Measurements from ENCODE around the gene ADAMTS16.
"Not testable (repeated sequence)": the region's sequence is repeated elsewhere in the genome, so short reads cannot be mapped to it uniquely, and the experiment has no call there.

ADAMTS16 gene, protein sequence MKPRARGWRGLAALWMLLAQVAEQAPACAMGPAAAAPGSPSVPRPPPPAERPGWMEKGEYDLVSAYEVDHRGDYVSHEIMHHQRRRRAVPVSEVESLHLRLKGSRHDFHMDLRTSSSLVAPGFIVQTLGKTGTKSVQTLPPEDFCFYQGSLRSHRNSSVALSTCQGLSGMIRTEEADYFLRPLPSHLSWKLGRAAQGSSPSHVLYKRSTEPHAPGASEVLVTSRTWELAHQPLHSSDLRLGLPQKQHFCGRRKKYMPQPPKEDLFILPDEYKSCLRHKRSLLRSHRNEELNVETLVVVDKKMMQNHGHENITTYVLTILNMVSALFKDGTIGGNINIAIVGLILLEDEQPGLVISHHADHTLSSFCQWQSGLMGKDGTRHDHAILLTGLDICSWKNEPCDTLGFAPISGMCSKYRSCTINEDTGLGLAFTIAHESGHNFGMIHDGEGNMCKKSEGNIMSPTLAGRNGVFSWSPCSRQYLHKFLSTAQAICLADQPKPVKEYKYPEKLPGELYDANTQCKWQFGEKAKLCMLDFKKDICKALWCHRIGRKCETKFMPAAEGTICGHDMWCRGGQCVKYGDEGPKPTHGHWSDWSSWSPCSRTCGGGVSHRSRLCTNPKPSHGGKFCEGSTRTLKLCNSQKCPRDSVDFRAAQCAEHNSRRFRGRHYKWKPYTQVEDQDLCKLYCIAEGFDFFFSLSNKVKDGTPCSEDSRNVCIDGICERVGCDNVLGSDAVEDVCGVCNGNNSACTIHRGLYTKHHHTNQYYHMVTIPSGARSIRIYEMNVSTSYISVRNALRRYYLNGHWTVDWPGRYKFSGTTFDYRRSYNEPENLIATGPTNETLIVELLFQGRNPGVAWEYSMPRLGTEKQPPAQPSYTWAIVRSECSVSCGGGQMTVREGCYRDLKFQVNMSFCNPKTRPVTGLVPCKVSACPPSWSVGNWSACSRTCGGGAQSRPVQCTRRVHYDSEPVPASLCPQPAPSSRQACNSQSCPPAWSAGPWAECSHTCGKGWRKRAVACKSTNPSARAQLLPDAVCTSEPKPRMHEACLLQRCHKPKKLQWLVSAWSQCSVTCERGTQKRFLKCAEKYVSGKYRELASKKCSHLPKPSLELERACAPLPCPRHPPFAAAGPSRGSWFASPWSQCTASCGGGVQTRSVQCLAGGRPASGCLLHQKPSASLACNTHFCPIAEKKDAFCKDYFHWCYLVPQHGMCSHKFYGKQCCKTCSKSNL

DNA sequence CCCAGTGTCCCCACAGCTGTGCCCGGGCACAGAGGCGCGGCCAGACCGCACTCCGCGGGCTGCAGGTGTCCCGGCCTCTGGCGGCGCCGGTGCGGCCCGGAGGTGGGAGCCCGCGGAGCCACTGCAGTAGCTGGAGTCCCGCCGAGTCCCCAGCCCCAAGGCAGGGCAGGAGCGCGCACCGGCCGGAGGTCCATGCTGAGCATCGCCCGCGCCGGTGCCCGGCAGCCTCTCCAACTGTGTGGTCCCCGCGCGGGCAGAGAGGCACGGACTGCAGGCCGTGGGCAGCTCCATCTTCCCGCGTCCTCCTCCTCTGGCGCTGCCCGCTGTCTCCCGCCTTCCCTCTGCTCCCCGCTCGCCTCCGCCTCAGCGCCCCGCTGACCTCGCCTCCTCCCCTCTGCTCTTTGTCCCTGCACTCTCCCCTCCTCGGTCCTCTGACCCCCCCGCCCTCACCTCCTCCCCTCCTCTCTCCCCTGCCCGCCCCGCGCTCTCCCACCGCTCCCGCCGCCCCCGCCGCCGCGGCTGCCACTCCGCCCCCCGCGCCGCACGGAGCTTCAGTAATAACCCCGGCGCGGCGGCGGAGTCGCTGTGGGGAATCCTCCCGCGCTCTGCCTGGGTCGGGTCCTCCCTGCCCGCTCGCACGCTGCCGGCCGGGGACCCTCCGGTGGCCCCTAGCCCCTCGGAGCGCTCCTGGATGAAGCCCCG is at the start of gene ADAMTS16:
Gene ADAMTS16 (plus strand): TSS at position 554 of the 702 bp plus-strand sequence. CDS start 138 bp downstream, at position 692.
- no peak for DNase-seq

DNA sequence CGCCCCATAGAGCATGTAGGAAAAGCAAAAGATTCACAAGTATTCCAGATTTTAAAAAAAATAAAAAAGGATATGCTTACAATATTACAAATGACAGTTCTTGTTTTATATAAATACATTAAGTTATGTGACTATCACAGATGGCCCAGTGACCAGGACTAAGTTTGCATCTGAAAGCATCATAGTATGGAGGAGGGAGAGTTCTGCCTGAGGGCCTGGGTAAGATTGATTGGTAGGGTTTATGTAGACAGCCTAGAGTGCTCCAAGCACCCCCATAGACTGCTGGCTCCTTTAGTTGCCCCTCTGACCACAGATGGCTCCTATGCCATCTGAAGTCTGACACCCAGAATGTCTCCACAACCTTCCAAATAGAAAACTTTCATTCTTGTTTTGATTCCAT is 48.0 kb upstream of the ADAMTS16 start:
- no peak for DNase-seq

DNA sequence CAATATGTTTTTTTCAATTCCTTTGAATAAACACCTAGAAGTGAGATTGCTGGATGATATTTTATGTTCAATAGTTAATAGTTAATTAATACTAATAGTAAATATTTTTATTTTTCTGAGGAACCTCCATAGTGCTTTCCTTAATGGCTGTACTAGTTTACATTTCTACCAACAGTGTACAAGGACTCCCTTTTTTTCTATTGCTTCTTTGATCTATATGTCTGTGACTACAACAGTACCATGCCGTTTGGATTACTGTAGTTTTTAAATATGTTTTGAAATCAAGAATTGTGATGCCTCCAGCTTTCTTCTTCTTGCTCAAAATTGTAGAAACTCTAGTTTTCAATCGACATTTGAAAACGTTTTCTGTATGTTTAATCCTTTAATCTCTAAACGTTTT is 39.5 kb upstream of the ADAMTS16 start:
- no peak for DNase-seq

DNA sequence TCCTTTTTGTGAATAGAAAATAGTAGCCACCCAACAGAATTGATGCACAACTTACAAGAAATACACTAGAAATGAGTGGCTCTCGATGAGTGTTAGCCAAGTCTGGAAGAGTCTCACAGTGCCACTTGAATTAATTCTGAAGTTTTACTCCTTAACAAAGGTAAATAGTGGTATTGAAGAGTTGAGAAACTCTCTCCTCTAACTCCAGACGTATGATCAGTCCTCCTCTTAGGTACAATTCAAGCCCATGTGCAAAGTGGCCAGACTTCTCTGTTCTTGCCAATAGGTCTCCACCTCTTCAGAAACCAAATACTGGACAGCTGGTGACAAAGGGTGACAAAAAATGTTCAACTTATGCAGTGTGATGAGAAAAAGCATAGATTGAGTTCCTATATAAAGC is 38.5 kb upstream of the ADAMTS16 start:
- no peak for DNase-seq

DNA sequence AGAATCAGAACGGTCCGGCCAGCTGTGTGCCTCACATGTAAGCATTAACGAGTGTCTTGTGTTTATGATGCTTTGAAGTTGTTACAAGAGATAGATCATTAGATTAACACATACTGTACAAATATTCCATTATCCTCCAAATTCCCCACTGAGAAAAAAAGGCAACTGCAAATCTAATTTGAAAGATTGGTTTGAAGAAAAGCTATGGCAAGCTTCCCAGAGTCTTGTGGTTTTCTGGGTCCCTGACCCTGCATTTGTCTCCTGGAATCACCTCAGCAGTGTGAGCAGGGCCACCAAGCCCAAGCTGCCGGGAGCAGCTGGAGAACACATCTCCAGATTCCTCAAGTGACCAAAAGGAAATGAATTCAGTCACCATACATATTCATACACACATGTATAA is 36.9 kb upstream of the ADAMTS16 start:
- DNase-seq: no peak

DNA sequence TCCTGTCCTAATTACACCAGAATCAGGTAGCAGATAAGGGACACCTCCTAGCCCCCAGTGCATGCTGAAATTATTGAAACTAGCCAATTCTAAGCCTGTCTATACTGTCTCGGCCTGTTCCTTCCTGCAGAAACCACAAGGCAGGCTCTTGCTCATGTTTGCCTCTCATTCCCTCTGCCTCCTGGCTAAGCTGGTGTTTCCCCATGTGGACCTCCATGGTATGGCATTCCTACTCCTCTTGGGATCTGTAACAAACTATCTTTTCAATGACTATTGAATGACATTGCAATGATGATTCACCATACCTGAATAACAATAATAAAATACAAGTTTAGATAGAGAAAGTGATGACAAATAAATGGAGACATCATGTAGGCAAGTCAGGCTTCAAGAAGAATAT is 35.6 kb upstream of the ADAMTS16 start:
- DNase-seq: no peak

DNA sequence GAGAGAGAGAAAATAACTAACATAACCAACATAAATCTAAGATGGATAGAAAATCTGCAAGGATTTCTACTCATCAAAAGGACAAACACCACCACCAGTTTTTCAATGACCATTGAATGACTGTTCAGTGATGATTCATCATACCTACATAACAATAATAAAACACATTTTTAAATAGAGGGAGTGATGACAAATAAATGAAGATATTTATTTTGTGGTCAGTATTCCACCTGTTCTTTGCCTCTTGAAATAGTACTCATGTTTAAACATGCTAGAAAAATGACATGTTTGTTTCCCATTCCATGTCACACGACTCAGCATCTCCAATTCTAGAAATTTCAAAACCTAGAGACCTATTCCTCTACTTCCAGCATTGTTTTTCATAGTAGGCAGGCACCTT is 34.6 kb upstream of the ADAMTS16 start:
- no peak for DNase-seq

DNA sequence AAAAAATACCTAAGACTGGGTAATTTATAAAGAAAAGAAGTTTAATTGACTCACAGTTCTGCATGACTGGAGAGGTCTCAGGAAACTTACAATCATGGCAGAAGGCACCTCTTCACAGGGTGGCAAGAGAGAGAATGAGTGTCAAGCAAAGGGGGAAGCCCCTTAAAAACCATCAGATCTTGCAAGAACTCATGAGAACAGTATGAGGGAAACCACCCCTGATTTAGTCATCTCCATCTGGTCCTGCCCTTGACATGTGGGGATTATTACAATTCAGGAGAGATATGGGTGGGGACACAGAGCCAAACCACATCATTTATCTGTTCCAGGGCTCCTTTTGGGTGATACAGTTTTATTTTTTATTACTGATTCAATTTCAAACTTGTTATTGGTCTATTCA is 23.2 kb upstream of the ADAMTS16 start:
- DNase-seq: no peak

DNA sequence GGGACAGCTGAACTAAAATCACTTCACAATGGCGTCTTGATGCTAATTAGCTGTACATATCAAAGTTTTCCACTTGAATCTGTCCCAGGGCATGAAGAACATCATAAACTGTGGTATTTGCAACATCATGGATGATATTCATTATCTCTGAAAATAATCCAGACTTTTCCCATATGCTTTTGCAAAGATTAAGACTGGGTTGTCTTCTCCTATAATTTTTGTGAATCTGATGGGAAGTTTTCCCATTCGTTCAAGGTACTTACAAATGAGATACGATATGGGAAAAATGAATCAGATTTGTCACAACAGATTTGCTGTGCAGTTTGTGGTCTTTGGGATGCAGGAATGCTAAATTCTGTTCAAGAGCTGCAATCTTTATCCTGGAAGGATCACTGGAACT is 17.4 kb upstream of the ADAMTS16 start:
- no peak for DNase-seq

DNA sequence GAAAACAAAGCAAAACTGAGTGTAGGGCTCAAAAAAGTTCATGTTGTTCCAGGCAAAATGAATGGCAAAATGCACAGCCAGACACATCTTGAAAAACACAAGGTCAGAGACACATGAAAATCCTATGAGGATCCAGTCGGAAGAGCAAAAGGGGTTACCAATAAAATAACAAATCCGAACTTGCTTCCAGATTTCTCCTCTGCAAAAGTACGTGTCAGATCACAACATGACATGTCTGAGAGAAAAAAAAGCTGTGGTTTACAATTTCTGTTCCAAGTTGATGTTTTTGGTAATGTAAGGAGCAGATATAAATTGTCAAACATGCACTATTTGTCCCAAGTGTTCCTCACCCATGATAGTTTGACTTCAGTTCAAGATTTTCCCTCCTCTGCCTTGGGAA is 15.9 kb upstream of the ADAMTS16 start:
- DNase-seq: no peak

DNA sequence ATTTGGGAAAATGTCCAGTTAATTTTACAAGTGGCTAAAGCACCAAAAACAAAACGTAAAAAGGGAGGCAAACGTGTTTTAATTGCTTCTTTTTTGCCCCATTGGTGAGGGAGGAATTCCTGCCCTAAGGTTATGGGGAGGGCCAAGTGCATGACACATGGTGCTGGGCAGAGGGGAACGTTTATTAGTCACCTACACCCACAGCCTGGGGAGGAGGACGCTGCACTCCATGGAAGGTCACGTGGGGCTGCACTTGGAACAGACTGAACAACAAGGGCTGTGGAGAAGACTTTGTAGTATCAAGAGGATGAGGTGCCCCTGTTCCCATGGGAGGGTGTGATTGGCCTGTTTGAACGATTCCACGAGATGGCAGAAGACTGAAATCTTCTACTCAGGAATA is 13.7 kb upstream of the ADAMTS16 start:
- no peak for DNase-seq

DNA sequence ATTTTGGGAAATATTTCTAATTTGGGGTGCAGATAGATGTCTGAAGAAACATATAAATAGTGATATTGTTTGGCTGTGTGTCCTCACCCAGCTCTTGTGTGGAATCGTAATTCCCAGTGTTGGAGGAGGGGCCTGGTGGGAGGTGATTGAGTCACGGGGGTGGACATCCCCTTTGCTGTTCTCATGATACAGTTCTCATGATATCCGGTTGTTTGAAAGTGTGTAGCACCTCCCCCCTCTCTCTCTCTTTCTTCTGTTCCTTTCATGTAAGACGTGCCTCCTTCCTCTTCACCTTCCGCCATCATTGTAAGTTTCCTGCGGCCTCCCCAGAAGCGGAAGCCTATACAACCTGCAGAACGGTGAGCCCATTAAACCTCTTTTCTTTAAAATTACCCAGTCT is 11.4 kb upstream of the ADAMTS16 start:
- no peak for DNase-seq

DNA sequence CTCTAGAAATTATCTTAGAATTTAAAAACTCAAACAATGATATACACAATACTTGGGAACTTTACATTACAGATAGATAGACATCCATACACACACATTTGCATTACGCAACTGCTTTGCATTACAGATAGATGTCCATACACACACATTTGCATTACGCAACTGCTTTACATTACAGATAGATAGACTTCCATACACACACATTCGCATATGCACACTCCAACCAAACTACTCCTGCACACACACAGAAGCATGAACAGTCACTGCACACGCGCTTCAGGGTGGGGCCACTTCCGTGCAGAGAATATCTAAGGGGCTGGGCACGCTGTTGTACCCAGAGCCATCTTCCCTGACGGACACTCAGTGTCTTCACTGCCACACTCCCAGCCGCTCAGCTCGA is 7.9 kb upstream of the ADAMTS16 start:
- no peak for DNase-seq

DNA sequence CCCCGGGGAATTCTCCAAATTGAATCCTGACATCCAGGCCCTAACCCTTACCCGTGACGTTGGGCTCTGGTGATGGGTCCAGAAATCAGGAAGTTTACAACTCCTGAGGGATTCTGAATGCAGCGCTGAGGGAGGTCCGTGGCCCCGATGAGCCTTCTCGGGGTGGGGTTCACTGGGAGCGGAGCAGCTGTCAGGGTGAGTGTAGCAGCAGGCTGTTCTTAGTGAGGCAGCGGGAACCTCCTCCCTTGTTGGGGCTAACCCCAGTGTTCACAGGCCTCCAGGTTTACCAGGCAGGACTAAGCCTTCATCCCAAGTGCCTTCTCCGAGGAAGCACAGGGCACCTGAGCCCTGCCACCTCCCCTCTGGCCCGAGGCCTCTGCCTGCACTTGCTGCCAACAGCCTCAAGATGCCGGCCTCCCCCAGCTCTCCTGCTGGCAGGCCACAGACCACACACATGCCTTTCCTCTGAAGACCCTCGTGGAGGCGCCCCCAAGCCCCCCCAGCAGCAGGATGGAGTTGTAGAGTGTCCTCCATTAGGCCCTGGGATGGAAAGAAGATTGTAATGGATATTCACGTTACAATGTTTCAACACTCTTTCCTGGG is 7.3 kb upstream of the ADAMTS16 start:
- no peak for DNase-seq

DNA sequence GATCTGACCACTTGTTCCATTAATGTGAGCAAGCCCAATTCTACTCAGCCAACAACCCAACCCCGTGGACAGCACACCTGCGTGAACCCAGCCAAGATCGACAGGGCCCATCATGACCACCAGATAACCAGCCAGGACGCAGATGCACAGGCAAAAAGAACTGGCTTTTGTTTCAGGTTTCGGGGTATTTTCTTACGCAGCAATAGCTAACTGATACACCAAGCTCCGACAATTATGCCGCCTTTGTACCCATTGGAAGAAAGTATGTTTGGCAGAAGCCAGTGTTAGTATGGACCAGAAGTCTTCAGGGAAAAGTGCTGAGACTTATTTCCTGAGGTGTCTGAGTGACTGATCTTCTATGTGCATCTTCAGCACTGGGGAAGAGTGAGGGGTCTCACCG is 6.0 kb upstream of the ADAMTS16 start:
- DNase-seq: no peak

DNA sequence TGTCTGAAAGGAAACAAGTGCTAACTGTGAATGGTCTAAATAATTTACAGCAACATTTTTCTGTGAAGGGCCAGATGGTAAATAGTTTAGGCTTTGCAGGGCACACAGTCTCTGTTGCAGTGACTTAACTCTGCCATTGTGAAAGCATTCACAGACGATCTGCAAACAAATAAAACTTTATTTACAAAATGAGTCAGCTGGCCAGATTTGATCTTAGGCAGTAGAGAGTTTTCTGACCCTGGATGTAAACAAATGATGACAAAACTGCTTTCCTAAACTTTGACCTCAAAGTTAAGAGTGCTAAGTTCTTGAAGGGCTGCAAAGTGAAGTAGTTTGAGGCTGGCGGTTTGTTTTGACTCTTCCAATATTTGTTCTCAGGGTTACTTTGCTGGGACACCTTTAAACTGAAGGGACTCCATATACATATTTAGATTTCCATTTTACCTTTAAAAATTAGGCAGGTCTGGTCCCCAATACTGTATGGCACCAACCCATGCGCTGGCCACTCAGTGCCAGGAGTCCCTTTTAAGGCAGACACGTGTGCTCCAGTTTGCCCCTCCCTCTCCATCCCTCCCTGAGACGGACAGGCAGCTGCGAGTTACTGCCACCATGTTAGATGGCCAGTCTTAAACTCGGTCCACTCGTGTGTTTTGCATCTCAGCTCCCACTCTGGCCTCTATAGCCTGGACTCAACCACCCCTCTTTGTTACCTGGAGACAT is 4.0 kb upstream of the ADAMTS16 start:
- no peak for DNase-seq

DNA sequence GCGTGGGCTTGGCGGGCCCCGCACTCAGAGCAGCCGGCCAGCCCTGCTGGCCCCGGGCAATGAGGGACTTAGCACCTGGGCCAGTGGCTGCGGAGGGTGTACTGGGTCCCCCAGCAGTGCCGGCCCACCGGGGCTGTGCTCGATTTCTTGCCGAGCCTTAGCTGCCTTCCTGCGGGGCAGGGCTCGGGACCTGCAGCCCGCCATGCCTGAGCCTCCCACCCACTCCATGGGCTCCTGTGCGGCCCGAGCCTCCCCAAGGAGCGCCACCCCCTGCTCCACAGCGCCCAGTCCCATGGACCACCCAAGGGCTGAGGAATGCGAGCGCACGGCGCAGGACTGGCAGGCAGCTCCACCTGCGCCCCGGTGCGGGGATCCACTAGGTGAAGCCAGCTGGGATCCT is 2.3 kb upstream of the ADAMTS16 start:
- DNase-seq: not testable (repeated sequence)

DNA sequence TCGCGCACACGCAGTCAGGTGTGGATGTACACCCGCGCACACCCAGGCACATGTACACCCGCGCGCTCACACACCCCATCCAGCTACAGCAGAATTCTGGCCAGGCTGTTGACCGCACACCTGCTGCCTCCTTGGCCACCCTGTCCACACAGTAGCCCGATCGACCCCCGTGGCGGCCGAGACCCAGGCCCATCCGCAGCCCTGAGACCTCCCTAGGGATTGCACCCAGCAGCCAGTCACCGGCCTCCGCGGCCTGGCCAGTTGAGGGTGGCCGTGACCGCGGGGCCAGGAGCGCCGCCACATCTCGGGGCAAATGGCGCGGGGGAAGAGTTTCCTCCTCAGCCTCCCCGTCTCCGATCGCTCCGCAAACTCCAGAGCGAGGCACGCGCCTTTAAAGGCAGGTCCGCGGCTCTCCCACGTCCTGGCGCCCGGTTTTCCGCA is 774 bp upstream of the ADAMTS16 start:
- no peak for DNase-seq

DNA sequence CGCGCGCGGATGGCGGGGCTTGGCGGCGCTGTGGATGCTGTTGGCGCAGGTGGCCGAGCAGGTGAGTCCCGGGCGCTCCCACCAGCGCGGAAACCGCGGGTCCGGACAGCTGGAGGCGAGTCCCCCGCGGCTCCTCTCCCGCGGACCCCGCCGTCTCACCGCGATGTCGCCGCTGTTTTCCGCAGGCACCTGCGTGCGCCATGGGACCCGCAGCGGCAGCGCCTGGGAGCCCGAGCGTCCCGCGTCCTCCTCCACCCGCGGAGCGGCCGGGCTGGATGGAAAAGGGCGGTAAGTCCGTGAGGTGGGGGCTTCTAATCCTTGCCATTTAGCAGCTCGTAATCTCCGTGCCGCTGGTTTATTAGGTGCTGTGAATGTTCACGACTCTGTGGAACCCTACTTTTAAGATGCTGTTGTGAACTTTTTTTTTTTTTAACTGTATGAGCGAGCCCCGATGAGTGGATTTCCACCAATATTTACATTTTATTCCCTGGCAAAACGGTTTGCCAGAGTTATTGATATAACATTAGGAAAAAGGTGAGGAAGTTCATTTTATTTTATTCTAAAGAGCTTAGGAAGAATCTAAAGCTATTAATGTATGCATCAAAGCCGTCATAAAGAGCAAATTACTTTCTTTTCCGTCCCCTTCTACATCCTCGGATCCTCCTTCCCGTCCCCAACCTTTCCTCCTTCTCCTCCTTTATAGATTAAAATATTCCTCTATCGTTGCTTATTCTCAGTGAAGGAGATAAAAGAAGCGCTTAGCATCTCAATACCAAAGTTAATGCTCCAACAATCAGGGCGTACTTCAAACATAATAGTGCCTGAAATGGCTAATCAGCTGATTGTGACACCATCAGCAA is 579 bp downstream of the ADAMTS16 start:
- DNase-seq: no peak

DNA sequence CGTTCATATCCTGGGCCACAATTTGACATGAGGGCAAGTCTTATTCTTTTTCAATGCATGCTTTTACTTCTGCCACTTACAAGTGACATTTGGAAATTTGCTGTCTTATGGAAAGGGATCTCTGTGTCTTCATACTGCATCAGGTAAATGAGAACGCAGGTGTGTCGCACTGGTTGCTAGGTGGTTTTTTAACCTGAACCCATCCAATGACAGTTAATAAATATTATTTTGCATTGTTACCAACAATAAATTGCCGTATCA is 1.1 kb downstream of the ADAMTS16 start:
- DNase-seq: no peak

Measured in NK-92 treated with Interleukin-12 subunit alpha and Interleukin-12 subunit beta, amount 100 ng/mL, for 24 hours (cell line).